ENCODE measurements around the gene CCDC194. TPM values are rescaled to one million over a fixed set of nuclear protein-coding genes. Genes with fewer than 3 reads are reported as not detected.

The CCDC194 gene
- total RNA-seq, 1 donor from 2014 or later = 0.56 TPM

DNA sequence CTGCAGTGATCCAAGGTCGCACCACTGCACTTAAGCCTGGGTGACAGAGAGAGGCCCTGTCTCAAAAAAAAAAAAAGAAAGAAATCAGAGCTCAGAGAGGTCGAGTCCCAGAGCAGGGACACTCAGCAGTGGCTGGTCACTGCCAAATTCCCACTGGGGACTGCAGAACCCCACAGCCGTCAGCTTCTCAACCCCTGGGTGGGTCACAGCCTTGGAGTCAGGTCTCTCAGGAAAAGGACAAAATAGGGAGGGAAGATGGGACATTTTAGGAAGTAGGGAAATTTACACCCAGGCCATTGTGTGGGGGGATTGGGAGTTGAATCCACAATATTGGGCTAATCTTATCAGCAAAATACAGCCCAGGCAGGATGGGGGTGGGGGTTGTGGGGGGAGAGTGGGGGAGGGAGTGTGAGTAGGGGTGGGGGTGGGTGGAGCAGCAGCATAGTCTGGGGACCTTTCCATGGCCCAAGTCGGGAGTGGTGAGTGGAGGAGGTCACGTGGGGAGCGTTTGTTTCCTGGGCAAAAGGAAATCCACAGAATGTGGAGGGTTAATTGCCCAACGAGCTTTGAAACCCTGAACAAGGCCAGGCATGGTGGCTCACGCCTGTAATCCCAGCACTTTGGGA lies 5.0 kb upstream of the CCDC194 start:
- no peak for TF ChIP-seq EZH2 (IDR thresholded peaks at IDR 0.05)
- DNase-seq (ENCODE audit: low spot score) = no peak
- no peaks in the 10 kb centered on the region for H3K36me3 Mint-ChIP-seq
- H4K20me1 ChIP-seq (ENCODE audit: low read depth) = peaks cover 7% of the 10 kb centered on the region
- H3K4me3 ChIP-seq = no peak overlapping the region
- H3K79me2 ChIP-seq (ENCODE audit: low read depth) = peaks cover 3% of the 10 kb centered on the region
- no peak overlapping the region for H3K27ac ChIP-seq
- H3K4me1 ChIP-seq = peaks cover under 1% of the 10 kb centered on the region
- no peak overlapping the region for H3K27ac Mint-ChIP-seq
- no peak overlapping the region for H2AFZ ChIP-seq (replicated peaks)
- no peak overlapping the region for H3K4me2 ChIP-seq
- no peaks in the 10 kb centered on the region for H3K9me3 ChIP-seq (ENCODE audit: low read depth)
- H3K27me3 ChIP-seq = no peaks in the 10 kb centered on the region
- no peak overlapping the region for H3K4me3 Mint-ChIP-seq
- no peaks in the 10 kb centered on the region for H3K36me3 ChIP-seq
- peaks cover 2% of the 10 kb centered on the region for H3K27me3 Mint-ChIP-seq (ENCODE audit: insufficient read depth, low read depth)
- H3K9ac ChIP-seq = no peak overlapping the region
- H3F3A ChIP-seq (ENCODE audit: low read depth) = peaks cover 13% of the 10 kb centered on the region
- peaks cover 14% of the 10 kb centered on the region for H3K4me1 Mint-ChIP-seq
- no peaks in the 10 kb centered on the region for H3K9me3 Mint-ChIP-seq

DNA sequence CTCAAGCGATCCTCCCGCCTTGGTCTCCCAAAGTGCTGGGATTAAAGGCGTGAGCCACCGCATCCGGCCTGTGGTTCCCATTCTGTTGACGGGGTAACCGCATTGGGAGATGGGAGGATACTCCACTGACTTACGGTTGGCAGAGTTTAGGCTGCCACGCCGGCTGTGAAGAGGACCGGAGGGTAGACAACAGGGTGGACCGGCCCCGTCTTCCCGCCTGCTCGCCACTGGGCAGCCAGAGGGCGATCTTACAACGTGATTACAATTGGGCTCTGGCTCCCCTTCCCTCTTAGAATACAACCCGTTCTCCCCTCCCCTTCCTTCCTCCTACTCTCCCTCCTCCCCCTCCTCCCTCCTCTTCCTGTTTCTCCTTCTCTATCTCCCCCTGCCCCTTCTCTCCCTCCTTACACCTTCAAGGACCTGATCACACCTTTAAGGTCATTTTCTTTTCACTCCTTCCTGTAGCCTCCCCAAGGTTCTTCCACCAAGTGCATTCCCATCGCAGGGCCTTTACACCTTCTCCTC lies 957 bp upstream of the CCDC194 start:
- H3K9me3 ChIP-seq (ENCODE audit: low read depth) = no peaks in the 10 kb centered on the region
- H3K79me2 ChIP-seq (ENCODE audit: low read depth) = no peaks in the 10 kb centered on the region
- peak overlapping the region; percentile 38 for H3K4me2 ChIP-seq
- Mint-ChIP-seq H3K27ac (peak overlapping the region; percentile 15), H3K9me3 (peaks cover 2% of the 10 kb centered on the region), H3K36me3 (no peaks in the 10 kb centered on the region), H3K27me3 (ENCODE audit: insufficient read depth, low read depth) (peaks cover 10% of the 10 kb centered on the region), H3K4me1 (peaks cover 18% of the 10 kb centered on the region), H3K4me3 (peak overlapping the region; percentile 38)
- H3K27ac ChIP-seq = no peak overlapping the region
- H4K20me1 ChIP-seq (ENCODE audit: low read depth) = no peaks in the 10 kb centered on the region
- no peak overlapping the region for H3K9ac ChIP-seq
- no peaks in the 10 kb centered on the region for H3K4me1 ChIP-seq
- no peak overlapping the region for H3K4me3 ChIP-seq
- no peaks in the 10 kb centered on the region for H3K36me3 ChIP-seq
- TF ChIP-seq, protein P1, sequence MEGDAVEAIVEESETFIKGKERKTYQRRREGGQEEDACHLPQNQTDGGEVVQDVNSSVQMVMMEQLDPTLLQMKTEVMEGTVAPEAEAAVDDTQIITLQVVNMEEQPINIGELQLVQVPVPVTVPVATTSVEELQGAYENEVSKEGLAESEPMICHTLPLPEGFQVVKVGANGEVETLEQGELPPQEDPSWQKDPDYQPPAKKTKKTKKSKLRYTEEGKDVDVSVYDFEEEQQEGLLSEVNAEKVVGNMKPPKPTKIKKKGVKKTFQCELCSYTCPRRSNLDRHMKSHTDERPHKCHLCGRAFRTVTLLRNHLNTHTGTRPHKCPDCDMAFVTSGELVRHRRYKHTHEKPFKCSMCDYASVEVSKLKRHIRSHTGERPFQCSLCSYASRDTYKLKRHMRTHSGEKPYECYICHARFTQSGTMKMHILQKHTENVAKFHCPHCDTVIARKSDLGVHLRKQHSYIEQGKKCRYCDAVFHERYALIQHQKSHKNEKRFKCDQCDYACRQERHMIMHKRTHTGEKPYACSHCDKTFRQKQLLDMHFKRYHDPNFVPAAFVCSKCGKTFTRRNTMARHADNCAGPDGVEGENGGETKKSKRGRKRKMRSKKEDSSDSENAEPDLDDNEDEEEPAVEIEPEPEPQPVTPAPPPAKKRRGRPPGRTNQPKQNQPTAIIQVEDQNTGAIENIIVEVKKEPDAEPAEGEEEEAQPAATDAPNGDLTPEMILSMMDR (IDR thresholded peaks at IDR 0.05) = peak; percentile 69
- TF ChIP-seq EZH2phosphoT487 (IDR thresholded peaks at IDR 0.05) = no peak
- DNase-seq (ENCODE audit: low spot score) = peak; percentile 72
- peaks cover 4% of the 10 kb centered on the region for H3K27me3 ChIP-seq
- peaks cover 19% of the 10 kb centered on the region for H3F3A ChIP-seq (ENCODE audit: low read depth)
- no peak overlapping the region for H2AFZ ChIP-seq (replicated peaks)

DNA sequence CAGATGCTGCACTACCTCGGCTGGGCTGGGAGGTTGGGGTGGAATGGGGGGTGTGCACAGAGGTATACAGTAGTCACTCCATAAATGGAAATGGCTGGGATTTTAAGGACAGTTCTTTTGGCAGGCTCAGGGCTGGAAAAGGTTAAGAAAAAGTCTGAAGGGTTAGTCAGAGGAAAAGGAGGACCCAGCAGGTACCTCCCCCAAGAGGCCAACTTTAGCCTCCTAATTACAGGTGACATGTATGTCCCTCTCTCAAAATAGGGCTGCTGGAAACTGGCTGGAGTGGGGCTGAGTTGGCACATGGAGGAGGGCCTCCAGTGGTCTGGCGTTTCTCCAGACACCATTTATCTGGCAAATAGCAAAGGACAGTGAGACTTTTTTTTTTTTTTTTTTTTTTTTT lies 994 bp downstream of the CCDC194 start:
- no peak overlapping the region for H3K4me2 ChIP-seq
- H3K27me3 Mint-ChIP-seq (ENCODE audit: insufficient read depth, low read depth) = peaks cover 17% of the 10 kb centered on the region

More for the DNA sequence above, 994 bp downstream of the CCDC194 start:
- Histone ChIP-seq H3K79me2 (ENCODE audit: low read depth) (no peaks in the 10 kb centered on the region), H3F3A (ENCODE audit: low read depth) (peaks cover 22% of the 10 kb centered on the region), H3K27me3 (peaks cover 14% of the 10 kb centered on the region), H3K4me3 (no peak overlapping the region), H2AFZ (replicated peaks) (no peak overlapping the region), H4K20me1 (ENCODE audit: low read depth) (no peaks in the 10 kb centered on the region), H3K9me3 (ENCODE audit: low read depth) (peaks cover 4% of the 10 kb centered on the region), H3K36me3 (no peaks in the 10 kb centered on the region), H3K27ac (no peak overlapping the region), H3K9ac (no peak overlapping the region), H3K4me1 (no peaks in the 10 kb centered on the region)
- H3K27ac Mint-ChIP-seq = no peak overlapping the region
- TF ChIP-seq, protein P1 (IDR thresholded peaks at IDR 0.05) = no peak
- no peak for TF ChIP-seq EZH2phosphoT487 (IDR thresholded peaks at IDR 0.05)
- TF ChIP-seq EZH2 (IDR thresholded peaks at IDR 0.05) = no peak
- DNase-seq (ENCODE audit: low spot score) = no peak
- peak overlapping the region; percentile 11 for H3K4me3 Mint-ChIP-seq
- no peaks in the 10 kb centered on the region for H3K36me3 Mint-ChIP-seq
- peaks cover 8% of the 10 kb centered on the region for H3K9me3 Mint-ChIP-seq
- peaks cover 18% of the 10 kb centered on the region for H3K4me1 Mint-ChIP-seq

All from neural progenitor cell (in vitro differentiated cells).